Measurements from ENCODE around the gene CPNE7.

DNA sequence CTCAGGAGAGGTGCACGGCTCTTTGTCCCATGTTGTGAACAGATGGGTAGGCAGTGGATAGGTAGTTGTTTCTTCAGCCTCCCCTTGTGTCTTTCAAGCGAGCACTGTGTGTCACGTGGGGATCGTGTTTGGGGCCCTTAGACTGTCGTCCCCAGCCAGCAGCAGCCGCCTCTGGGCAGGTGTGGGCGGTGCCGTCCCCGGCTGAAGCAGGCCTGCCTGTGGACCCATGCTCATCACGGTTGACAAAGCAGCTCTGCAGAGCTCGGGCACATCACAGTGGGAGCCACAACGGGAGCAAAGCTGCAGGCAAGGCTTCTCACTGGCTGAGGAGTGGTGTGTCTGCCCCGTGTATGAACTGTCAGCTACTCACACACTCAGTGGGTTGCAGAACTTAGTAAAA is 19.8 kb upstream of the CPNE7 start:
- no peak for TF ChIP-seq RAD21 (conservative IDR thresholded peaks at IDR 0.05)
- TF ChIP-seq, protein P1, sequence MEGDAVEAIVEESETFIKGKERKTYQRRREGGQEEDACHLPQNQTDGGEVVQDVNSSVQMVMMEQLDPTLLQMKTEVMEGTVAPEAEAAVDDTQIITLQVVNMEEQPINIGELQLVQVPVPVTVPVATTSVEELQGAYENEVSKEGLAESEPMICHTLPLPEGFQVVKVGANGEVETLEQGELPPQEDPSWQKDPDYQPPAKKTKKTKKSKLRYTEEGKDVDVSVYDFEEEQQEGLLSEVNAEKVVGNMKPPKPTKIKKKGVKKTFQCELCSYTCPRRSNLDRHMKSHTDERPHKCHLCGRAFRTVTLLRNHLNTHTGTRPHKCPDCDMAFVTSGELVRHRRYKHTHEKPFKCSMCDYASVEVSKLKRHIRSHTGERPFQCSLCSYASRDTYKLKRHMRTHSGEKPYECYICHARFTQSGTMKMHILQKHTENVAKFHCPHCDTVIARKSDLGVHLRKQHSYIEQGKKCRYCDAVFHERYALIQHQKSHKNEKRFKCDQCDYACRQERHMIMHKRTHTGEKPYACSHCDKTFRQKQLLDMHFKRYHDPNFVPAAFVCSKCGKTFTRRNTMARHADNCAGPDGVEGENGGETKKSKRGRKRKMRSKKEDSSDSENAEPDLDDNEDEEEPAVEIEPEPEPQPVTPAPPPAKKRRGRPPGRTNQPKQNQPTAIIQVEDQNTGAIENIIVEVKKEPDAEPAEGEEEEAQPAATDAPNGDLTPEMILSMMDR (IDR thresholded peaks at IDR 0.05; ENCODE audit: poor library complexity, severe bottlenecking): no peak
